NCI-H1105 treated with DMSO at 0.1 percent for 48 hours (cell line): ENCODE data around the gene BDKRB1.

Source experiments
- DNase-seq: peaks from one replicate; lab custom pipeline; 2025; lab: John Stamatoyannopoulos, UW

Gene BDKRB1

DNA sequence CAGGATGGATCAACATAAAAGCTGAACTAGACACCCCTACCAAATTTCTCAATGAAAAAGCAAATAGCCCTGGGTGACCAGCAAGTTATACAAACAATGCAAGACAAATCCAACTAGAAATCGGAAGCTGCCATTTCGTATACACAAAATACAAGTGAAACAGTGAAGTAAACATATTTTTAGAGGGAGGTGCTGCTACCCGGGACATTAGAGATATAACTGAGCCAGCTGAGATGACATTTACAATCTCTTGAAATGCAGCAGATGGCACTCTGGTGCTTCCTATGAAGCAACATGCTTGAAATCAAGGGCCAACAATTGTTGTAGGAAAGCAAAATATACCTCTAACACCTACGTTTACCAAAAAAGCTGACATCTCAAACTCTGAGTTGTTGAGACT, 25.5 kb downstream of the BDKRB1 start:
- DNase-seq = no peak

DNA sequence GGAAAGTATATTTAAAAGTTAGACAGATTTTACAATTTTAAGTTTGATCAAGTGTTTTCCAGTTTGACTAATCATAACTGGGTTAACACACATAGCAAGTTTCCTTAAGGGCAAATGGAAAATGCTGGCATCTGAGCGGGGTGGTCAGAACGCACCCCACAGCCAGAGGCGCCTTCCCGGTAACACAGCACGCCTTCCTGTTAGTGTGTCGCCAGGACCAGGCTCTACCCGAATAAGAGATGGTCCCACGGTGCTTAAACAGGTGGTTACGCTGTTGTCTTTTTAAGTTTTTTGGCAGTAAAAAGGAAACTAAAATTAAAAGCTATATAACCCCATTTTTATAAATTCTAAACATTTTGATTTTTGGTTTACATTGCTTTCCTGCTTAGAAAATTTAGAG, 28.0 kb downstream of the BDKRB1 start:
- DNase-seq = no peak

DNA sequence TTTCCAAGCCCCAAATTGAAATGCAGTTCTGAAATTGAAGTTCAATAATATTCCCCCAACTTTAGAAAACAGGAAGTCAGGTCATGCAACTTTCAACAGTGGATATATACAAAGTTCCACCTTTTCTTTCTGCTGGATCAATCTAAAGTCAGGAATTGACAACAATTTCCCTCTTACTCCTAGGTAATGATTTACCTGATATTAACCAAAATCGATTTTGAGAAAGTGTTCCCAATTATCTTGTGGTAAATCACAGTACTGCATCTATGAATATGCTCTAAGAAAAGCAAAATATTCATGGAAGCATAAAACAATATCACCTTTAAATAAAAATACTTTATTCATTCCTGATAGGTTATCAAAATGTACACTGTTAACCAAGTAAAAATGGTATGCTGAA, 28.4 kb downstream of the BDKRB1 start:
- no peak for DNase-seq

DNA sequence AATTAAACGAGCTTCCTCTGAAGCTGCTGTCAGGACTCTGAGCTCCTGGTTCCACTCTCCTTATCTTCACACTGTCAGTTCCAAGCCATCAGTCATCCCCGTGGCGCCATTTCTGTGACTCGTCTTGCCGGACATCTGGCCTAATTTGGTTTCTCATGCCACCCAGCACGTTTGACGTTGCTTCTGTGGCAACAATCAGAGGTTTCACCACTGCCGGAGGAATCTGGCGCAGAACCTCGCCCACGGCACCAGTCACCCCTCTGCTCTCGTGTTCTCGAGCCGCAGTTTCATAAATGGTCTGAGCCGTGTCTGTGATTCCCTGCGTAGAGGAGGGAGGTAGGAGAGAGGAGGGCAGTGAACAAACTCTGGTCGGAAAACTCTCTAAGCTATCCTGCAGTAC, 29.7 kb downstream of the BDKRB1 start:
- DNase-seq = no peak

DNA sequence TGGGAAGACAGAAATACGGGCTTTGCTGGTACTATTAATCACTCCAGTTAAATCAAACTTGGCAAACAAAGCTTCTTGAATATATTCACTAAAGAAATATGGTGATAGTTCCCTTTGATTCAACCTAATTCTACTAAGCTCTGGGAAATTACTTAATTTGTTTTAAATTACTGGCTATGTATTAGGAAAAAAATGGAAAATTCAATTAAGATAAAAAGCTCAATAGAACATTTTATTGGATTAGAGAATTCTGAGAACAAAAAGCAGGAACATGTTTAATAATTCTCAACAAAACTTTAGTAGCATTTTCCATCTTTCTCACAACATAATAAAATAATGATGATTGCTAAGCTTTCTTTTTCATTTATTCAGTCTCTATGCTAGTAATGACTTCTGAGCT, 30.2 kb downstream of the BDKRB1 start:
- no peak for DNase-seq

DNA sequence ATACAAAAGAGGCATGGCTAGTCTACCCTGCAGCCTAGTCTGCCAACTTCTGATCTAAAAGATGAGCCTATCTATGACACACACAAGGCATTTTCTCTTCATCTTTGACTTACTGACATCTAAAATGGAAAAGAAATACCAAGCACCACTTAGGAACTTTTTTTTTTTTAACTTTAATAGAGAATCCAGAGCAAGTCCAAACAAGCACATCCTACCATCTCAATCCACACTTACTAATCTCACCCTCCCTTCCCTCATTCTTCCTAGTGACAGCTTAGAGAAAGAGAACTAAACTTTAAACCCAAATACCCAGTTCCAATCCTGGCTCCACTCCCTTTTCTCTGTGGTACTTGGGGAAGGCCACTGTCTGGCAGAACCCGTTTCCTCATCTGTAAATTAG, 31.8 kb downstream of the BDKRB1 start:
- DNase-seq = no peak

DNA sequence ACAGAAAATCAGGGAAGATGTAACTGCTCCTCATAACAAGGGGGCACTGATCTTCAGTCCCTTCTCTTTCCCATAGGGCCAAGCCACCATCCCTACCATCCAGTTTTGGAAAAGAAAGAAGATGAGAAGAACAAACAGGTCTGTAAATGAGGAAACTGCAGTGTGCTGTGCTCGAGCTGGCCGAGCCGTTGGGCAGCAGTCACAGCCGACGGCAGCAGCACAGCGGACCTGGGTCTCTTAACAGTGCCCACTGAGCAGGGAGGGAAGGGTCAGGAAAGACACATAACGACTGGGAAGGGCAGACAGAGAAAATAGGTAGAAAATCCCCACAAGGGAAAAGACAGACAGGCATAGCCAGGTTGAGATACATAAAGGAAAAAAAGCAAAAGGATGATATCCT, 38.2 kb downstream of the BDKRB1 start:
- no peak for DNase-seq

DNA sequence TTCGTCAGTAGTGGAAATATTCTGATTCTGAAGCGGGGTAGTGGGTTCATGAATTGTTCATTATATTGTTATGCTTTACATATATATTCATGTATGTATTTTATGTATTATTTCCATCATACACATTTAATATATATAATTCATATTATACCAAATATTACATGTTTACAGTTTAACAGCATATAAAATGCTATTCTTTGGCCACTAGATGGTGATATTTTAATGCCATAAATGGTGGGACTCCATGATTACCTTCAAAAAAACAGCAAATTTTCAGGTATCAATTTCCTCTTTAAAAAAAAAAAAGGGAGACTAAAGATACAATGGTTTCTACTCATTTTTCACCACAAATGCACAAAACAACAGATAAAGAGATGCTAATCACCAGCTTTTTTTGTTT, 41.0 kb downstream of the BDKRB1 start:
- DNase-seq = peak; percentile 55

DNA sequence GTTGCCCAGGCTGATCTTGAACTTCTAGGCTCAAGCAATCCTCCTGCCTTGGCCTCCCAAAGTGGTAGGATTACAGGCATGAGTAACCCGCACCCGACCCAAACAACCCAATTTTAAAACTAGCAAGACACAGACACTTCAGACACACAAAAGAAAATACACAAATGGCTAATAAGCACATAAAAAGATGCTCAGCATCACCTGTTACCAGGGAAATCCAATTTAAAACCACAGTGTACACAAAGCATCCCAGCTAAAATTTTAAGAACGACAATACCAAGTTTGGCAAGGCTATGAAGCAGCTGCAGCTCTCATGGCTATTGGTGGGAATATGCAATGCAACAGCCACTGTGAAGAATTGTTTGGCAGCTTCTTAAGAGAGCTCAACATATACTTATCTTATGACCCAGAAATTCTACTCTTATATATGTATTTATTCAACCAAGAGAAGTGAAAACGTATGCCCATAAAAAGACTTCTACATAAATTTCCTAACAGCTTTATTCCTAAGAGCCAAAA, 42.0 kb downstream of the BDKRB1 start:
- no peak for DNase-seq

DNA sequence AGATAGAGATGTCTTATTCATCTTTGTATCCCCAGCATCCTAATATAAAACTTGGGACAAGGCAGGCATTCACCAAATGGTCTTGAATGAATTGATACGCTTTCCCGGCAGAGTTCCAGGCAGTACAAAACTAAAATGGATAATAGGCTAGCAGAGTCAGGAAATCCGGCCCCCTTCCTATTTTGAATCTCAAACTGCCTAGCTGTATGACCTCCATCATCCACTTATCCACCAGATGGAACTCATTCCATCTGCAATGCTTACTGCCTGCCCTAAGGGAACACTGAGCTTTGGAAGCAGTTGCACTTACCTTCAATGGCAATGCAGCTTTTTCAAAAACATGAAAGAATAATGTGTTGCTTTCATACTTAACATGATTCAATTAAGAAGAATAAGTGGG, 43.4 kb downstream of the BDKRB1 start:
- DNase-seq = no peak

DNA sequence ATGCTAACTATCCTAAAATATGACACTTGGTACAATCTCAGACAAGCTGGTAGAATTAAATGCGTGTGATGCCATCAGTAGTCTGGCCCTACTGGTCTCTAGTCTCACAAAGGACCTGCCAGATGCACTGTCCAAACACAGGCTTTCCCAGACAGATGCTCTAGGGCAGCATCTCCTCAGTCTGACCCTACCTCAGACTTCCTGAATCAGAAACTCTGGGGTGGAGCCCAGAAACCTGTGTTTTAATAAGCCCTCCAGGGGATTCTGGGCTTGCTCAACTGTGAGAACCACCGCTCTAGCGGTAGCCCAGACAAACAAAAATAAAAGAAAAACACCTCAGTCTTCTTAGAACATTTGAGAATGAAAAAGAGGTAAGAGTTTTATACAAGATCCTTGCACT, 48.0 kb downstream of the BDKRB1 start:
- no peak for DNase-seq

DNA sequence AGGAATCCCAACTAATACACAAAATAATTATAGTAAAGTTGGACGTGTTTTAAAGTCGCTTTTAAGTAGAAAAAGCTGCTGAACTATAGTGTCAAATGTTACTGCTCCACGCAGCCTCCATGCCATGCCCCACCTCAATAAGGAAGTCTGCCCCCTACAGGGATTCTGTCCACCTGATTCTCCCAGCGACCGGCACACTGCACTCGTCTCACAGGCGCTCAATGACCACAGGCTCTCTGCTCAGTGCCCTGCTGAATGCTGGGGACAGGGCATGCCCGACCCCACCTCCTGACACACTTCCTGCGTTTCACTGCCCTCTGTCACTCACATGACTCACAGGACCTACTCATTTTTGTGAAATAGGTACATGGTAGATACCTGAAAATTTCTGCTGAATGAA, 48.9 kb downstream of the BDKRB1 start:
- no peak for DNase-seq

DNA sequence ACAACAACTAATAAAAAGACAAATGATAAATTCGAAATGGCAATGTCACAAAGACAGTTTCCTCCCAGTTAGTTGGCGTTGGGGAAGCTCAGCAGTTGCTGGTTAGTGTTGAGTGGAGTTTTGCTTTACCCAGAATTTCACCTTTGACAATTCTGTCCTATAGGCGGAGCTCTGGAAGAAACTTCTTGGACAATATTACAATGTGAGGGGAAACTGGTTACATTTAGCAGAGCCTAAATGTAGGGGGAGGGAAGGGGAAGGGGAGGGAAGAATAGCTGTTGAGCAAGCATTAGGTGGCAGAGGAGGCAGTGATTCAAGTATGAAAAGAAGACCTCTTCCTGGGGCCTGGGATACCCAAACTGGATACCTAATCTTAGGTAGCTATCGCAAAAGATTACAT, 51.4 kb downstream of the BDKRB1 start:
- no peak for DNase-seq

DNA sequence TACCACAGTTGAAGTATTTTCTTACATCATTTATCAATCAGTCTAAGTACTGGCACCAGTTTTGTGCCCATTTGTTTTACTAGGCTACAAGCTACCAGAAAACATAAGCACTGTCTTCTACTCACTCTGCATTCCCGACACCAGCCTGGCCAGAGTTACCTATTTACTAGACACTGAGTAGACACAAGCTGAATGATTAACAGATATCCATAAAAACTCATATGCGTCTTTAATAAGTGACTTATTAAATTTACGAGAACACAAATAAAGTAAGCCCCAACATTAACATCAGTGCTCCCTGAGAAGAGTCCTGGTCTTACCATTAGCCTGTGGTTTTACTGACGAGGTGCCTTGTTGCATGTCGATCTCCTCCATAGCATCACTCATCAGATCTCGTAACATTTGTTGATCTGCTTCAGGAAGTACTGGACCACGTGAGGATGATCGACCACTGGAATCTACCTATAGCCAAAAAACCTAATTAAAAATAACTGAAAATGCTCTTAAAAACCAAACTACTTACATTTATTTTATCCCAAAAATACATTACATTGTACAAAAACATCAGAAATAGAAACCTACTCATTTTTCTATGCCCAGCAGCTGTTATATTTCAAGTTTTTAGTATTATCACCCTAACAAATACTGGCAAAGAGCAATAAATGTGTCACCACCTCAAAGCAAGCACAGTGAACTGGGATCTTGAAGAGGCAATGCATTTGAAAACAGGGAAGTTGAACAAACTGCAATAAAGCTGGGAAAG, 53.3 kb downstream of the BDKRB1 start:
- DNase-seq = no peak

DNA sequence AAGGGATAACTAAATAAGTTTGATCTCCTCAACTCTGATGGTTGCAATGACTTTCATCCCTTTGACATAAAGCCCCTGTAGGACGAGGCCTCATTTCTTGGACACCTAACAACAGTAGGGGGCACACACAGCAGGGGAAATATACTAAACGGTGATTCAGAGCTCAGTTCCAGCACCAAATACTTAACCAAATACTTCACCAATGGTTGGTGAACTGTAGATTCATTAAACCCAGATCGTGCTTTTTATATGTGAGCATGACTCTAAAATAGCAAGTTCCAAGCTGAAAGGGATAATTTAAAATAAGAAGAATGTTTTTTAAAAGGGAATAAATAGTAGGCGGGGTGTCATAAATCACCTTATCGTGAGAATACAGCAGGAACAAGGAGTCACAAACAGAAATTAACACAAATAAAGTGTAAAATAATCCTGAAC, 53.9 kb downstream of the BDKRB1 start:
- no peak for DNase-seq

DNA sequence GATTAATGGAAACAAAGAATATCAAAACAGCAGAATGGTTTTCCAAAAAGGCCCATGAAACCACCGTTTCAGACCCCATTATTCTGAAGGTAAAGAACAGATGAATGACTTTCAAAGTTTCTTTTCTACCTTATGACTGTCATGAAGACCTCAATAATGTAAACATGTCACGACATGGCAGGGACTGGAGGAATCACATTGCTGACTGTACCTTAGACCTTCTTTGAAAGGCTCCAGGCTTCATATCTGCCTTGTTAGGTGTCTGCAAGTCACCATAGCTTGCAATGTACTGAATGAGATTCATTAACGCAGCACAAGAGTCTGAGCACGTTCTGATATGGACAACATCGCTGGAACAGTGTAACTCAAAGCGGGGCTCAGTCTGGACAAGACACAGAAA, 54.9 kb downstream of the BDKRB1 start:
- DNase-seq = no peak
